SK-N-SH treated with all-trans-retinoic acid at 6 μM for 48 hours (cell line): ENCODE data around the gene USP6NL.

Experiments used
- ARNTL ChIP-seq: fragments of 450-650 bp; formaldehyde crosslinking; IDR thresholded peaks from 2 replicates; pipeline ENCODE4 v1.5.0; 2020; ENCODE audit warnings: low read depth, mild to moderate bottlenecking, moderate library complexity, borderline replicate concordance
- BACH2 ChIP-seq: fragments of 250-450 bp; sonication (Bioruptor Pico); IDR thresholded peaks from 2 replicates; pipeline ENCODE4 v1.9.0; 2021; ENCODE audit warnings: mild to moderate bottlenecking, borderline replicate concordance
- CSDC2 ChIP-seq: fragments of 250-450 bp; sonication (Bioruptor Pico); IDR thresholded peaks from 2 replicates; pipeline ENCODE4 v1.5.0; 2020; ENCODE audit warnings: mild to moderate bottlenecking, moderate library complexity
- GLIS3 ChIP-seq: fragments of 250-450 bp; sonication (Bioruptor Pico); IDR thresholded peaks from 2 replicates; pipeline ENCODE4 v1.5.0; 2020; ENCODE audit warnings: mild to moderate bottlenecking, moderate library complexity
- ISL1 ChIP-seq: fragments of 250-450 bp; sonication (Bioruptor Pico); IDR thresholded peaks from 2 replicates; pipeline ENCODE4 v2.1.2; 2022; ENCODE audit warnings: mild to moderate bottlenecking, moderate library complexity
- RARB ChIP-seq: fragments of 250-450 bp; sonication (Bioruptor Pico); IDR thresholded peaks from 2 replicates; pipeline ENCODE4 v1.8.0; 2021; ENCODE audit warnings: mild to moderate bottlenecking, moderate library complexity
- SNAI2 ChIP-seq: fragments of 250-450 bp; sonication (Bioruptor Pico); IDR thresholded peaks from 2 replicates; pipeline ENCODE4 v1.5.0; 2020; ENCODE audit warnings: mild to moderate bottlenecking, moderate library complexity
- ZC3H10 ChIP-seq: fragments of 250-450 bp; sonication (Bioruptor Pico); IDR thresholded peaks from 2 replicates; pipeline ENCODE4 v1.5.1; 2021; ENCODE audit warnings: mild to moderate bottlenecking, moderate library complexity
- ZFP3 ChIP-seq: fragments of 250-450 bp; sonication (Bioruptor Pico); IDR thresholded peaks from 2 replicates; pipeline ENCODE4 v1.5.0; 2020; ENCODE audit warnings: mild to moderate bottlenecking, moderate library complexity
- ZFP30 ChIP-seq: fragments of 450-650 bp; formaldehyde crosslinking; IDR thresholded peaks from 2 replicates; pipeline ENCODE4 v1.5.0; 2022; ENCODE audit warnings: mild to moderate bottlenecking, moderate library complexity
- ZNF565 ChIP-seq: fragments of 450-650 bp; formaldehyde crosslinking; conservative IDR thresholded peaks from 2 replicates; pipeline ENCODE4 v1.5.0; 2020; ENCODE audit warnings: low read depth, mild to moderate bottlenecking, moderate library complexity
- ZNF70 ChIP-seq: fragments of 450-650 bp; formaldehyde crosslinking; IDR thresholded peaks from 2 replicates; pipeline ENCODE4 v1.5.0; 2020; ENCODE audit warnings: mild to moderate bottlenecking, moderate library complexity
- TF ChIP-seq, protein P1 (sequence below): fragments of 250-450 bp; sonication (Bioruptor Pico); IDR thresholded peaks from 2 replicates; pipeline ENCODE4 v1.5.1; 2020; ENCODE audit warnings: low read depth, mild to moderate bottlenecking, moderate library complexity
- TF ChIP-seq, protein P2 (sequence below): fragments of 250-450 bp; sonication (Bioruptor Pico); IDR thresholded peaks from 2 replicates; pipeline ENCODE4 v1.8.0; 2020; ENCODE audit warnings: mild to moderate bottlenecking, moderate library complexity, borderline replicate concordance

- TF ChIP-seq ISL1 (CRISPR knock-in tag), result no peak
- TF ChIP-seq ZFP3 (CRISPR knock-in tag), result no peak
- TF ChIP-seq, protein P1, sequence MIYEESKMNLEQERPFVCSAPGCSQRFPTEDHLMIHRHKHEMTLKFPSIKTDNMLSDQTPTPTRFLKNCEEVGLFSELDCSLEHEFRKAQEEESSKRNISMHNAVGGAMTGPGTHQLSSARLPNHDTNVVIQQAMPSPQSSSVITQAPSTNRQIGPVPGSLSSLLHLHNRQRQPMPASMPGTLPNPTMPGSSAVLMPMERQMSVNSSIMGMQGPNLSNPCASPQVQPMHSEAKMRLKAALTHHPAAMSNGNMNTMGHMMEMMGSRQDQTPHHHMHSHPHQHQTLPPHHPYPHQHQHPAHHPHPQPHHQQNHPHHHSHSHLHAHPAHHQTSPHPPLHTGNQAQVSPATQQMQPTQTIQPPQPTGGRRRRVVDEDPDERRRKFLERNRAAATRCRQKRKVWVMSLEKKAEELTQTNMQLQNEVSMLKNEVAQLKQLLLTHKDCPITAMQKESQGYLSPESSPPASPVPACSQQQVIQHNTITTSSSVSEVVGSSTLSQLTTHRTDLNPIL, result no peak
- no peak for TF ChIP-seq ZFP30 (CRISPR knock-in tag)
- TF ChIP-seq RARB (CRISPR knock-in tag), result no peak
- no peak for TF ChIP-seq ZC3H10 (CRISPR knock-in tag)
- no peak for TF ChIP-seq ZNF565 (CRISPR knock-in tag)
- TF ChIP-seq ZNF70 (CRISPR knock-in tag), result no peak
- no peak for TF ChIP-seq CSDC2 (CRISPR knock-in tag)
- no peak for TF ChIP-seq ARNTL (CRISPR knock-in tag)
- TF ChIP-seq, protein P2, sequence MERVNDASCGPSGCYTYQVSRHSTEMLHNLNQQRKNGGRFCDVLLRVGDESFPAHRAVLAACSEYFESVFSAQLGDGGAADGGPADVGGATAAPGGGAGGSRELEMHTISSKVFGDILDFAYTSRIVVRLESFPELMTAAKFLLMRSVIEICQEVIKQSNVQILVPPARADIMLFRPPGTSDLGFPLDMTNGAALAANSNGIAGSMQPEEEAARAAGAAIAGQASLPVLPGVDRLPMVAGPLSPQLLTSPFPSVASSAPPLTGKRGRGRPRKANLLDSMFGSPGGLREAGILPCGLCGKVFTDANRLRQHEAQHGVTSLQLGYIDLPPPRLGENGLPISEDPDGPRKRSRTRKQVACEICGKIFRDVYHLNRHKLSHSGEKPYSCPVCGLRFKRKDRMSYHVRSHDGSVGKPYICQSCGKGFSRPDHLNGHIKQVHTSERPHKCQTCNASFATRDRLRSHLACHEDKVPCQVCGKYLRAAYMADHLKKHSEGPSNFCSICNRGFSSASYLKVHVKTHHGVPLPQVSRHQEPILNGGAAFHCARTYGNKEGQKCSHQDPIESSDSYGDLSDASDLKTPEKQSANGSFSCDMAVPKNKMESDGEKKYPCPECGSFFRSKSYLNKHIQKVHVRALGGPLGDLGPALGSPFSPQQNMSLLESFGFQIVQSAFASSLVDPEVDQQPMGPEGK, result no peak
- TF ChIP-seq SNAI2 (CRISPR knock-in tag), result no peak
- TF ChIP-seq GLIS3 (CRISPR knock-in tag), result no peak
- TF ChIP-seq BACH2 (CRISPR knock-in tag), result no peak
These were observed 62.7 kb downstream of the USP6NL start for GRCh38 chr10:11548768-11549099.
